K562 (cell line): ENCODE measurements around the gene CDCA5. TPM values are rescaled to one million over a fixed set of nuclear protein-coding genes. Genes with fewer than 3 reads are reported as not detected.
A peak's percentile ranks its signal among the peaks of the same experiment; 100 is the strongest.

Experiments
- CREM ChIP-seq: IDR thresholded peaks from 2 replicates; pipeline ENCODE4 v1.6.1; 2014; ENCODE audit warnings: antibody characterized with exemption, low read depth
- E2F6 ChIP-seq, 2 experiments: IDR thresholded peaks; 2 replicates each; pipeline ENCODE4 v1.6.1; 2011; ENCODE audit warnings: borderline replicate concordance in 1 of 2, control low read depth in 1 of 2, low read depth in 1 of 2, low read length in 1 of 2, mild to moderate bottlenecking in 1 of 2, mixed read lengths in 1 of 2, moderate library complexity in 1 of 2; ENCODE audit not compliant: insufficient read depth in 1 of 2, insufficient read length in 1 of 2, poor library complexity in 1 of 2, severe bottlenecking in 1 of 2; ENCODE audit errors: extremely low read depth in 1 of 2
- ELF1 ChIP-seq: fragments of 200-800 bp; sonication (Bioruptor generic); IDR thresholded peaks from 2 replicates; pipeline ENCODE4 v1.6.1; 2016; ENCODE audit warnings: missing genetic modification characterization, missing compliant biosample characterization
- EP400 ChIP-seq: fragments of 450-650 bp; IDR thresholded peaks from 2 replicates; pipeline ENCODE4 v1.6.1; 2017; ENCODE audit warnings: antibody characterized with exemption, mild to moderate bottlenecking, moderate library complexity
- GABPA ChIP-seq: fragments of 200-800 bp; sonication (Bioruptor generic); conservative IDR thresholded peaks from 2 replicates; pipeline ENCODE4 v1.6.1; 2016; ENCODE audit warnings: low read depth, missing genetic modification characterization, missing compliant biosample characterization
- GATAD2A ChIP-seq: fragments of 450-650 bp; IDR thresholded peaks from 2 replicates; pipeline ENCODE4 v1.6.1; 2017
- HNRNPUL1 ChIP-seq: fragments of 200-400 bp; formaldehyde crosslinking; IDR thresholded peaks from 2 replicates; pipeline ENCODE4 v1.6.1; 2017; ENCODE audit warnings: low read length
- KDM2B ChIP-seq: fragments of 250-450 bp; sonication (Bioruptor Pico); IDR thresholded peaks from 2 replicates; pipeline ENCODE4 v1.8.0; 2021; ENCODE audit warnings: mild to moderate bottlenecking, moderate library complexity
- KDM4B ChIP-seq, 2 experiments: fragments of 450-650 bp in 1 of 2; sonication (generic) in 1 of 2; IDR thresholded peaks; 2 replicates each; pipeline ENCODE4 v1.6.1; 2016 to 2017; ENCODE audit warnings: borderline replicate concordance in 2 of 2, antibody characterized with exemption in 1 of 2, low read depth in 1 of 2, mild to moderate bottlenecking in 1 of 2
- MAFF ChIP-seq: IDR thresholded peaks from 2 replicates; pipeline ENCODE4 v1.6.1; 2012; ENCODE audit warnings: low read length, improper control_type of control experiment
- RAD21 ChIP-seq, 2 experiments: fragments of 250-450 bp in 1 of 2; fragments of 450-650 bp in 1 of 2; sonication (Bioruptor Pico) in 1 of 2; formaldehyde crosslinking in 1 of 2; IDR thresholded peaks in 1 of 2; conservative IDR thresholded peaks in 1 of 2; 2 replicates each; pipeline versions ENCODE4 v1.4.0 to v1.8.0; 2020 to 2022; ENCODE audit warnings: mild to moderate bottlenecking in 2 of 2, moderate library complexity in 1 of 2
- RBBP5 ChIP-seq: fragments of 200-600 bp; sonication (generic); IDR thresholded peaks from 2 replicates; pipeline ENCODE4 v1.6.1; 2012; ENCODE audit warnings: borderline replicate concordance, mild to moderate bottlenecking, low read length, control low read depth, inconsistent platforms; ENCODE audit not compliant: insufficient read depth, poor library complexity, severe bottlenecking
- SMAD4 ChIP-seq: fragments of 250-450 bp; sonication (Bioruptor Pico); conservative IDR thresholded peaks from 2 replicates; pipeline ENCODE4 v1.8.0; 2021; ENCODE audit warnings: inconsistent platforms, mild to moderate bottlenecking, moderate library complexity
- SUPT5H ChIP-seq: fragments of 450-650 bp; IDR thresholded peaks from 2 replicates; pipeline ENCODE4 v1.6.1; 2016
- TAF9B ChIP-seq: fragments of 450-650 bp; IDR thresholded peaks from 2 replicates; pipeline ENCODE4 v1.6.1; 2018; ENCODE audit warnings: mild to moderate bottlenecking; ENCODE audit not compliant: partially characterized antibody
- ZNF121 ChIP-seq: sonication (generic); formaldehyde crosslinking; conservative IDR thresholded peaks from 2 replicates; pipeline ENCODE4 v1.8.0; 2022; ENCODE audit warnings: missing genetic modification reagents
- ZNF140 ChIP-seq: fragments of 250-450 bp; sonication (Bioruptor Pico); IDR thresholded peaks from 2 replicates; pipeline ENCODE4 v1.8.0; 2021; ENCODE audit warnings: moderate library complexity, mild to moderate bottlenecking, inconsistent platforms
- ZNF324 ChIP-seq: fragments of 250-450 bp; sonication (Bioruptor Pico); IDR thresholded peaks from 2 replicates; pipeline ENCODE4 v1.4.0; 2020; ENCODE audit warnings: mild to moderate bottlenecking
- ZNF436 ChIP-seq: fragments of 250-450, 450-650 bp; sonication (Bioruptor Pico); formaldehyde crosslinking; IDR thresholded peaks from 2 replicates; pipeline ENCODE4 v1.7.0; 2020; ENCODE audit warnings: mild to moderate bottlenecking
- polyA plus RNA-seq, 8 experiments: library from polyadenylated mRNA; depleted of rRNA in 4 of 8; stranded (reverse) in 5 of 8; unstranded in 3 of 8; fragments of >200 nt; fragmentation: Nextera tagmentation in 2 of 8; fragmentation: Illumina TruSeq in 1 of 8; extraction: Ambion mirVana in 2 of 8; extraction: Trizol in 1 of 8; gene quantifications; 2 replicates each; pipeline versions ENCODE4 v1.2.1 to v1.2.3, GENCODE V29; 2011 to 2014; ENCODE audit warnings: inconsistent platforms in 1 of 8, missing spikeins in 1 of 8
- total RNA-seq, 7 experiments: library from RNA; depleted of rRNA in 6 of 7; stranded (reverse); fragments of >200 nt in 6 of 7; fragmentation: Illumina TruSeq in 2 of 7; extraction: Trizol in 2 of 7; gene quantifications; 2 replicates each; pipeline versions ENCODE4 v1.2.1 to v1.2.3, GENCODE V29; 2011 to 2021; ENCODE audit warnings: low replicate concordance in 1 of 7
- TF ChIP-seq, protein P1 (sequence below): sonication (generic); formaldehyde crosslinking; IDR thresholded peaks from 2 replicates; pipeline ENCODE4 v1.8.1; 2023; ENCODE audit warnings: mild to moderate bottlenecking, missing genetic modification reagents
- TF ChIP-seq, protein P2 (sequence below): sonication (generic); formaldehyde crosslinking; IDR thresholded peaks from 2 replicates; pipeline ENCODE4 v1.8.1; 2023; ENCODE audit warnings: mild to moderate bottlenecking, missing genetic modification reagents
- TF ChIP-seq, protein P3 (sequence below), 2 experiments: fragments of 450-650 bp; IDR thresholded peaks; 2 replicates each; pipeline ENCODE4 v1.6.1; 2016

Gene CDCA5
- total and polyA plus RNA-seq, 9 of the 15 experiments (the other 6 are each of a cell fraction or from before 2014, with no cell fraction given), result 18.9 to 94.3 (median 64.6) TPM

- TF ChIP-seq GABPA (tag) (peak; percentile 27; the same call in 1 of the 2 replicates), E2F6 (IDR thresholded peaks at IDR 0.05; ENCODE audit: borderline replicate concordance in 1 of 2, extremely low read depth in 1 of 2, insufficient read depth in 1 of 2, insufficient read length in 1 of 2, low read depth in 1 of 2, low read length in 1 of 2, poor library complexity in 1 of 2, severe bottlenecking in 1 of 2) (peak; percentile 51 to 87), ZNF121 (CRISPR knock-in tag) (no peak), KDM4B (IDR thresholded peaks at IDR 0.05; ENCODE audit: borderline replicate concordance in 2 of 2, low read depth in 1 of 2) (peak in 1 of 2 experiments; percentile 59; a peak in 1 of 4 replicates), ZNF324 (CRISPR knock-in tag) (no peak), RBBP5 (peak; percentile 70), KDM2B (0 out of 2 replicates have a peak, but pooled peaks have one; percentile 57), RAD21 (CRISPR knock-in tag; conservative IDR thresholded peaks at IDR 0.05 in 1 of 2, IDR thresholded peaks at IDR 0.05 in 1 of 2) (peak; percentile 43 to 58), GATAD2A (peak; percentile 96), ELF1 (tag) (peak; percentile 26; the same call in 1 of the 2 replicates), ZNF140 (CRISPR knock-in tag) (no peak), EP400 (peak; percentile 46; the same call in 1 of the 2 replicates), MAFF (no peak), SMAD4 (CRISPR knock-in tag) (peak; percentile 56), CREM (peak; percentile 50), HNRNPUL1 (peak; percentile 23; the same call in 1 of the 2 replicates), ZNF436 (CRISPR knock-in tag) (no peak), SUPT5H (peak; percentile 34; the same call in 1 of the 2 replicates), TAF9B (no peak)
- TF ChIP-seq, protein P1, sequence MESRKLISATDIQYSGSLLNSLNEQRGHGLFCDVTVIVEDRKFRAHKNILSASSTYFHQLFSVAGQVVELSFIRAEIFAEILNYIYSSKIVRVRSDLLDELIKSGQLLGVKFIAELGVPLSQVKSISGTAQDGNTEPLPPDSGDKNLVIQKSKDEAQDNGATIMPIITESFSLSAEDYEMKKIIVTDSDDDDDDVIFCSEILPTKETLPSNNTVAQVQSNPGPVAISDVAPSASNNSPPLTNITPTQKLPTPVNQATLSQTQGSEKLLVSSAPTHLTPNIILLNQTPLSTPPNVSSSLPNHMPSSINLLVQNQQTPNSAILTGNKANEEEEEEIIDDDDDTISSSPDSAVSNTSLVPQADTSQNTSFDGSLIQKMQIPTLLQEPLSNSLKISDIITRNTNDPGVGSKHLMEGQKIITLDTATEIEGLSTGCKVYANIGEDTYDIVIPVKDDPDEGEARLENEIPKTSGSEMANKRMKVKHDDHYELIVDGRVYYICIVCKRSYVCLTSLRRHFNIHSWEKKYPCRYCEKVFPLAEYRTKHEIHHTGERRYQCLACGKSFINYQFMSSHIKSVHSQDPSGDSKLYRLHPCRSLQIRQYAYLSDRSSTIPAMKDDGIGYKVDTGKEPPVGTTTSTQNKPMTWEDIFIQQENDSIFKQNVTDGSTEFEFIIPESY (CRISPR knock-in tag), result peak; percentile 43; the same call in 1 of the 2 replicates
- TF ChIP-seq, protein P2, sequence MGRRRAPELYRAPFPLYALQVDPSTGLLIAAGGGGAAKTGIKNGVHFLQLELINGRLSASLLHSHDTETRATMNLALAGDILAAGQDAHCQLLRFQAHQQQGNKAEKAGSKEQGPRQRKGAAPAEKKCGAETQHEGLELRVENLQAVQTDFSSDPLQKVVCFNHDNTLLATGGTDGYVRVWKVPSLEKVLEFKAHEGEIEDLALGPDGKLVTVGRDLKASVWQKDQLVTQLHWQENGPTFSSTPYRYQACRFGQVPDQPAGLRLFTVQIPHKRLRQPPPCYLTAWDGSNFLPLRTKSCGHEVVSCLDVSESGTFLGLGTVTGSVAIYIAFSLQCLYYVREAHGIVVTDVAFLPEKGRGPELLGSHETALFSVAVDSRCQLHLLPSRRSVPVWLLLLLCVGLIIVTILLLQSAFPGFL (CRISPR knock-in tag), result 0 out of 2 replicates have a peak, but pooled peaks have one; percentile 73
- TF ChIP-seq, protein P3, sequence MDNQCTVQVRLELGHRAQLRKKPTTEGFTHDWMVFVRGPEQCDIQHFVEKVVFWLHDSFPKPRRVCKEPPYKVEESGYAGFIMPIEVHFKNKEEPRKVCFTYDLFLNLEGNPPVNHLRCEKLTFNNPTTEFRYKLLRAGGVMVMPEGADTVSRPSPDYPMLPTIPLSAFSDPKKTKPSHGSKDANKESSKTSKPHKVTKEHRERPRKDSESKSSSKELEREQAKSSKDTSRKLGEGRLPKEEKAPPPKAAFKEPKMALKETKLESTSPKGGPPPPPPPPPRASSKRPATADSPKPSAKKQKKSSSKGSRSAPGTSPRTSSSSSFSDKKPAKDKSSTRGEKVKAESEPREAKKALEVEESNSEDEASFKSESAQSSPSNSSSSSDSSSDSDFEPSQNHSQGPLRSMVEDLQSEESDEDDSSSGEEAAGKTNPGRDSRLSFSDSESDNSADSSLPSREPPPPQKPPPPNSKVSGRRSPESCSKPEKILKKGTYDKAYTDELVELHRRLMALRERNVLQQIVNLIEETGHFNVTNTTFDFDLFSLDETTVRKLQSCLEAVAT (IDR thresholded peaks at IDR 0.05), result no peak
Observed at GRCh38 chr11:65112546-65113360, 28.9 kb upstream of the CDCA5 start (continued).
